Femur (tissue), 1 donor: ENCODE data around the gene ZPR1.
"Not testable (repeated sequence)": the region's sequence is repeated elsewhere in the genome, so short reads cannot be mapped to it uniquely, and the experiment has no call there.

Source experiments
- DNase-seq: peaks from one replicate; pipeline ENCODE4 v3.0.0-alpha.2; 2017

The ZPR1 gene

DNA sequence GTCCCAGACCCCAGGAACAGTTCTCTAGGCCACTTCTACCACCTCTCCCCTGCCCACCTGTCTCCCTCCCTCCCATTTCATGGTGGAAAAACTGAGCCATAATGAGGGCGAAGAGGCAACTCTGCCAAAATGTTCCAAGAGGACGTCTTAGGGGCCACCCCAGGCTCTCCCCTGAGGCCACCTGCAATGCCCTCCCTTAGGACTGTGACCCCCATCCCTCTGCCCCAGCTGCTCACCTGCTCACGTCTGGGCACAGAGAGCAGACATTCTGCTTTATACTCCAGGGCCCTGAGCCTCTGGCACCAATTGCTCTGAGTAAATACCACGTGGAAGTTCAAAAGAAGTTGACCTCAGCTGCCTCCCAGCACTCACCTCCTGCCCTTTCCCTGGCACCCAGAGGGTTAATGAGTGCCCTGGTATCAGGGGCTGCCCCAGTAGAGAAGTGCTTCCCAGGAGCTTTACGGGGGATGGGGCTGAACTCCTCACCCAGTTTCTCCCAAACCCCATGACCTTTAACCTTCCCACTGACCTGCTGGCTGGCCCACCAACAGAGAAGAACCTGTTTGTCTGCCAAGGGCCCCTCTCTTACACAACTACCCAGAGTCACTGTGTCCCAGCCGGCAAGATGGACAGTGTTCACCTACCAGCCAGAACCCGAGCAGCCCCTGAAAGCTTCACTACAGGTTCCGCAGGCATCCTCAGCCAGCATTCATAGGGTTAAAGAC, 4.5 kb upstream of the ZPR1 start:
- no peak for DNase-seq

DNA sequence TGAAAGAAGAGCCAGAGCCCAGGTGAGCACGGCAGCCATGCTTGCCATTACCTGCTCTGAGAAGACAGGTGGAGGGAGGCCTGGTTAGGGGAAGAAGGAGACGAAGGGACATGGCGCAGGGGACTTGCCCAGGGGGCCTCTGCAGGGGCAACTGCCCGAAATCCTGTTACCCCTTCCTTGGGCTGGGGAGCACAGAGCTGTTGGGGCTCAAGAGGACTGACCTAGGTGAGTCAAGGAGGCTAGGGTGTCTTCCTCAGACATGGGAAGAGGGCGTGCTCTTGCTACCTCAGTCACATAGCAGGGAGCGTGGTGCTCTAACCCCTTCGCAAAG, 4.0 kb upstream of the ZPR1 start, which contains the start of gene APOA5:
TSS of gene APOA5 (minus strand) at position 67 of the 331 bp plus-strand sequence. CDS start at position 48, 19 bp downstream.
- no peak for DNase-seq

DNA sequence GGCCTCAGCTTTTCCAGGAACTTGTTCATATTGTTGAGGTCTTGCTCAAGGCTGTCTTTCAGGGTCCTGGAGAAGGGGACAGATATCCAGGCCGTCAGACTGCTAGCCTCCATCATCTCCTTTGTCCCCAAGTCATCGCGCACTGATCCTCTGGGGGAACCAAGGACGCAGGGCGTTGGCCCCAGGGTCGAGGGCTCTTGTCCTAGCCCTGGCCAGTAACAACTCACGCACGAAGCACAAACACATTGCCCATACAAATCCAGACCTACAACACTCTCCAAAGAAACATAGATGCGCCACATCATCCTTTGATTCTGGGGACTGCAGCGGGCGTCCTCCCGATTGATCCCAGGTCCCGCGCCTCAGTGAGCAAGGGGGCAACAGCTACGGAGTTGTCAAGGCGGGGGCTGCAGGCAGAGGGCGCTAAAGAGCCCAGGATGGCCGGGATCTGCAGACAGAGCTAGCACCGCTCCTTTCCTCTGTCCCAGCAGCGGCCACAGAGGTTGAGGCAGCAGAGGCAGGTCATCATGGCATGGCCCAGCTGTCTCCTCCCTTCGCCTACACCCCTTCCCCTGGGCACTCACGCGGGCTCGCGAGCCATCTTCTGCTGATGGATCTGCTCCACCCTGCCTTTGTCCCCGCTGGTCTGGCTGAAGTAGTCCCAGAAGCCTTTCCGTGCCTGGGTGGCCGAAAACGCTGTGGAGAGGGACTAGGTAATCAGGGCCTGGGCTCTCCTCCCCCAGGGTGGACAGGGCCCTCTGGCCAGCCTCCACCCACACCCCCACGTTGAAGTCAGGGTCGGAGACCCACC, 3.4 kb upstream of the ZPR1 start:
- peak; percentile 84 for DNase-seq

DNA sequence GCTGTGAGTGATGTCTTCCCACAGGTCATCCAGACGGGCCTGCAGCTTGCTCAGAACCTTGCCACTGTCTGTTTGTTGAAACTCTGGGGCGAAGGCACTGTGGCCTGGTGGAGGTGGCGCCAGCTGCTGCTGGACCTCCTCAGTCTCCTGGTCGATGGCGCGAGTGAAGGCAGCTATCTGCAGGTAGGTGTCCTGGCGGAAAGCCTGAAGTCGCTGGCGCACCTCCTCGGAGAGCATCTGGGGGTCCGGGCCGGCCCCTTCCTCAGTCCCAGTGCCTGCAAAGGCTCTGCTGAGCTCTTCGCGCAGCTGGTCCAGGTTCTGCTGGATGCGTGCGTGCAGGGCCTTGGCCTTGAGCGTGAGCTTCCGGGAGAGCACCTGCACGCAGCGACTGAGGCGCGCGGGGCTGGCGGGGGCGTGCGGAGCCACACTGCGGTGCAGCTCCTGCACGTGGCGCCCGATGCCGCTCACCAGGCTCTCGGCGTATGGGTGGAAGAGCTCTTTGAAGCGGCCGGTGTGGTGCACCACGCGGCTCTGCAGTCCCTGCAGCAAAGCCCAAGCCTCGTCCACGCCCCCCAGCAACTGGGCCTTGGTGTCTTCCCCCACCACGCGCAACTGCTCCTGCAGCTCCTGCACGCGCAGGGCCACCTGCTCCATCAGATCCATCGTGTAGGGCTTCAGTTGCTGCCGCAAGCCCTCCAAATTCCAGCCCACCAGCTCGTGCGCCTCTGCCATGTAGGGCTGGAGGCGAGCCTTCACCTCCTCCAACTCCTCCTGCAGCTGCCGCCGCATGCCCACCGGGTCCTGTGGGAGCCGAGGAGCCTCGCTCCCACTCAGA, 2.6 kb upstream of the ZPR1 start:
- DNase-seq = no peak

DNA sequence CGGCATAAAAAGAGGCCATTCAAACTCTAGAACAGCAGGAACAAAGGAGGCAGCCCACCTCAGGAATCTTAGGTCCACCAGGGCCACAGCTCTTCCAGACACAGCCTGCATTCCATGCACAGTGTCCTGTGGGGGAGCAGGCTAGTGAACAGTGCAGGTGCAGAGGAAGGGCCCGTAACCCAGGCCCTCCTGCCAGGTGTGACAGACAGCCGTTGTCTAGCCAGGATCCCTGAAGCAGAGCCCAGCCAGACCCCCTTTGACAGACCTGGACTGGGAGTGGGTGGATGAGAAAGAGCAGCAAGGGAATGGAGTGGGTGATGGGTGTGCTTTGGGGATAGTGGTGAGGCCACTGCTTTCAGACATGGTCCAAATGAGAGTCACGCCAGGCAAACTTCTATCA, 1.2 kb upstream of the ZPR1 start:
- DNase-seq = no peak

DNA sequence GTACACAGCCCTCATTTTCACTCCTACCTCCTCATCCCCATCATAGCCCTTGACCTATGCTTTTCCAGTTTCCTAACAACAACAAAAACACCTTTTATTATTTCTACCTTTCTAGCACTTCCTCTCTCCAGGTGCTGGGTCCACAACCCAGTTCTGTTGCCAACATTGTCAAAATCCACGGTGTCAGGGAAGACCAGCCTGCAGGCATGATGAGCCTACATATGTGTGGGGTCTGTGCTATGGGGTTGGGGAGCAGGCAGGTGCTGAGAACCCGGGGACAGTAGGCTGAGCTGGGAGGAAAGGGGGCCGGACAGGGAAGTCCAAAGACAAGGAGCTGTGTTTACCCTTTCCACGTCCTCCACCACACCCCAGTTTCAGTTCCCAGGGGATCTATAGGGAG, 711 bp upstream of the ZPR1 start:
- no peak for DNase-seq

DNA sequence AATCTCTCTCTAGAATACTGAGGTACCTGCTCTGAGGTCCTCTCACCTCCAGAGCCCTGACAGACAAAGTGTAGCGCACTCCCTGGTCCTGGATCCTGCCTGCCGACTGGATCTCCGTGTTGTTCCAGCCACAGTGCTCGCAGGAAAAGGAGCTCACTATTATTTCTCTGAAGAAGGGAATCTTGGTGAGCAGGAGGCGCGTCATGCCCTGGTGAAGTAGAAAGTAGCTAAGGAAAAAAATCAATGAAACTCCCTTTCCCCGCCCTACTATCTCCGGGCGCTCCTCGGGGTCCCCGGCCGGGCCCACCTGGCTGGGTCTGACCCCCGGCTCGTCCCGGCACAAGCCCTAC, 412 bp downstream of the ZPR1 start:
- DNase-seq = no peak

DNA sequence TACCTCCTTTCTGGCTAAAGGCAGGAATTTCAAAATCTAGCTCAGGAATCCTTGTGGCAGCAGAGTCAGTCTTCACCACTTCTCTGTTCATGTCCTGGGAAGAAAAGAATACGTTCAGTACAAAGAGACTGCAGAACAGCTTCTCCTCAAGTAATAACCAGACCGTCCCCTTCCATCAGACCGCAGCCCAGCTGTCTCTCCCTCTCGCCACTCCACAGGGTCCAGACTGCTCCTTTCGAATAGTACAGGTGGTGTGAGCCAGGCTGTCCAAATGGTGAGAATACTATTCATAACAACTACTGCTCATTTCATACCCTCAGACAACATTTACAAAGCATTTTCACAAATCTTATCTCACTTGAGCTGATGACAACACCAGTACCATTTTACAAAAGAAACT, 857 bp downstream of the ZPR1 start:
- DNase-seq = no peak

DNA sequence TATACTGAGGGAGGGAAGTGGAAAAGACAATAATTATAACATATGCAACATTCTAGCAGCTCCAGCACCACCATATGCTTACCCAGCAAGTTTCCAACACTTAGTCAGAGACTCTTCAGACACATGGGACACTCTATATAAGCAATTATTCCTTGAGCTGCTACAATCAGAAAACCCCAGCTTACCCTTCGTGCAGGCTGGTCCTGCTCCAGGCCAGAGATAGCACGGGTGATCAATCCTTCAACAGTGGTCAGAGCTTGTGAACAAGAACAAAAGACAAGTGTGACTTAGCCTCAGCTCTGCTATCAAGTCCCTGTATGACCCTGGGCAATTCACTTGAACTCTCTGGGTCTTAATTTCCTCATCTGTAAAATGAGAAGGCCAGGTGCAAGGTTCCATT, 1.5 kb downstream of the ZPR1 start:
- no peak for DNase-seq

DNA sequence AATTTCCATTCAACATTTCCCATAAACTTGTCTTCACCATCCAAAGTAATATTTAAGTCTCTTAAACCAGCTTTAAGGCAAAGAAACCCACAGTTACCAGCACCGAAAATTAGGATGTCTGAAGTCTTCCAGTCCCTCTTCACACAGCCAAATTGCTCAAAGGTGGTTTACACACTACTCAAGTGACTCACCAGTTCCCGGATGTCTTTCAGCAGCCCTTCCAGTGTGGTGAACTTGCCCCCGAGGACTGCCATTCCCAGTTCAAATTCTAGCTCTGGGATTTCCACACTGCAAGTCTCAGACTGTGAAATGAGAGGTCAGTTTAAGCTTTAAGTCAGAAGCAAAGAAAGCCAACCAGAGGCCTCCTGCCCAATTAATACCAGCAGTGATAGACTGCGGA, 5.1 kb downstream of the ZPR1 start:
- no peak for DNase-seq

DNA sequence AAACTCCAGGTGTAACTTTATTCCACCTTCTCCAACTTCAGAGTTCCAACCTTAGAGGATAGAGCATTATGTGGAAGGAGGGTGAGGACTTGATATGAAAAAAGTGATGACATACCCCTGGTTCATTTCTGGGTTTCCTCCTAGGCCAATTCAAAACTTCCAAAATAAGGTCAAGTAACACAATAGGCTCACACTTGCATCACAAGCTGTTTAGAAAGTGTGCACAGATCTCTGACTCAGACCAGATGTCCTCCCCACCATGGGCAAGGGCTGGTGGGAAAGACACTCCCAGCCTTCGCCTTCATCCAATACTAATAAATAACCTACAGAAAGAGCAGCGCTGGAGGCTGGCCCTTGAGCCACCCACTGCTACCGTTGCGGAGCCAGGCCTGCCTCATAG, 9.3 kb downstream of the ZPR1 start:
- no peak for DNase-seq

DNA sequence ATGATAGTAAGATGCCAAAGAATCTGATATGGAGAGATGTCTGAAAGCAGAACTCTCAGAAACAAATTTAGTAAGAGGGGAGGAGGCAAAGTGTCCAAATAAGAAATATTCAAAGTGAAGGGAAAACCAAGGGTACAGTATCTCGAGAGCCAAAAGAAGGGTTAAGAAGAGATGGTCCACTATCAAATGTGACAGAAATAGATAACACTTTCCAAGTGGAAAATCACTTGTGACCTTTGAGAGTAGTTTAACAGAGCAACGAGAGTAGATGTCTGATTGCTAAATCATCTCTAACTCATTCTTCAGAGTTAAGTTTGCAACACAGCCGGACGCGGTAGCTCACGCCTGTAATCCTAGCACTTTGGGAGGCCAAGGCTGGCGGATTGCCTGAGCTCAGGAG, 10.8 kb downstream of the ZPR1 start:
- no peak for DNase-seq

DNA sequence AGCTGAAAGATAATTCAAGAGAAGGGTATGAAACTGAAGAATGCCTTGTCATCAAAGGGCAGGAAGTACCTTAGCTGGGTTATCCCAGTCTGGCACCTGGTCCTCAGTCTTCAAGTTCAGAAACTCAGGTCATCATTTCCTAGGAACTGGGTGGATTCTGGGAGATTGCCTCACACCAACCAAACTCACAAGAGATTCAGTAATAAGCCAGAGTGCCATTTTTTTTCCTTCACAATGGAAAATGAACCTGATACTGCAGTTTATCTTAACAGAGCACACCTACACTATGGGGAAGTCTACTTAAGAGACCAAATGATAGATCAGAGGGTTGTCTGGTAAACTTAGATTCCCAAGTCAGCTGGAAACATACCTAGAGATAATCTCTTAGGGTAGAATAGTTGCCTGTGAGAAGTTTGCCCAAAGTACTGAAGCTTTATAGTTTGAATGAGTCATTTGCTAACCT, 11.3 kb downstream of the ZPR1 start:
- no peak for DNase-seq

DNA sequence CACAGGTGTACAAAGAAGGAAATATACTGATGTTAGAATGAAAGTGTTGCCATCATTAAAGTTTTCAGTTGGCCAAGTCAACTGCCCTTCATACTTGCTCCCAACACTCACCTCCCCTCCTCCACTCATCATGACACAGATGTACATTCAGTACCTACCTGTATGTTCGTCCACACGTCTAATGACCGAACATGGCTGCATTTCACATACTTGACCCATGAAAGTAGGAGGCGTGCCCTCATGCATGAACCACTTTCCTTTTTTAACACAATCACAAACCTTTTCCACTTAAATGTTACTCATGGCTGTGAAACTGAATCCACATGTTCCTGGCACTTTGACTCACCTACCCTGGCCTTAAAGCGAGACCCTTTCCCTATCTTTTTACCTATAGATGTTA, 11.8 kb downstream of the ZPR1 start:
- DNase-seq = no peak

DNA sequence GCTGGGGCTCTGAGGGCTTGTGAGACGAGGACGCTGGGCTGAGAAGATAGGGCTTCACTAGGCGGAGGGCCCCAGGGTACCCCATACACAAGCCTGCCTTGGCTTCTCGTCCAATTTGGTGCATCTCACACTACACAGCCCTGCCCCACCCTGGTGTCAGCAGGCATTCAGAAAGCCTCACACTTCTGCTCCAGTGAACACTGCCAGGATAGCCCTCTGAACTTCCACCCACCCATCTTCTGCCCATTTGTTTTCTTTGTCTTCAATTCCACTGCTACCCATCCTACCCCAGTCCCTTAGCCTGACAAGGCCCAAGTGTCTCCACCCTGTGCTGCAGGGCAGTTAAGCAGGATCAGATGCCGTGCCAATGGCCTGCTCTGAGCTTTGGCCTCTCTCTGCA, 13.2 kb downstream of the ZPR1 start:
- no peak for DNase-seq

DNA sequence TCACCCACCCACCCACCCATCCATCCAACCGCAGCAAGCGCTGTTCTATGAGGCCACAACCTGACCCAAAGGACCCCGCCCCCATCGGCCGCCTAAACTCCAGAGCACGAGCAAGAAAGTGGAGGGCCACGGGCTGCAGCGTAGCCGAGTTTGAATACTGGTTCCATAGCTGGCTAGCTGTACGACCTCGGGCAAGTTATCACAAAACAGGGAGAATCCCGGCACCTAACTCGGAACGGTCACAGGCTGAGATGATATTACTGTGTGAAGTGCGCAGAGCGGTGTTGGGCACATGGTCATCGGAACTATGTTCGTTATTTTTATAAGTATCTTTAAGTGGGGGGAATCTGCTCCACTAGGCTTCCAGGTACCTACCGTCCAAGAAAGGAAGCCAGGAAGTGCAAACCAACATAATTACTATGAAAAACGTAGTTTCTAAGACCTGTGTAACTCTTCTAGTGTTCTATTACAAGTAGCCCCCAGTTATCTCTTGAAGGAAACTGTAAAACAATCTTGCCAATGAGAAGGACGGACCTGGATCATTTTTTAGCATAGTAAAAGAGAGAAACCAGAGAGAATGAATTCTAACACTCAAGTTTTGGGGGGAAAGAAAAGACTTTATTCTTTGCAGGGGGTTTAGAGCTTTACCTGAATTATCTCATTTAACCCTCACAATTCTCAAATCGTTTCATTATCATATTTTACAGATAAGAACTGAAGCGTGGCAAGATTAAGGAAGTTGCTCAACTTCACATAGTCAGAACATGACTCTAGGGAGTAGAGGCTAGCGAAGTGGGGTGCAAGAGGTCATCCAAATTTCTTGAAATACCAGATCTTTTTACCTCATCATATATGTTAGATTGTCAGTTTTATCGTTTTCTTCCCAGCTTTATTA, 14.4 kb downstream of the ZPR1 start:
- DNase-seq = no peak

DNA sequence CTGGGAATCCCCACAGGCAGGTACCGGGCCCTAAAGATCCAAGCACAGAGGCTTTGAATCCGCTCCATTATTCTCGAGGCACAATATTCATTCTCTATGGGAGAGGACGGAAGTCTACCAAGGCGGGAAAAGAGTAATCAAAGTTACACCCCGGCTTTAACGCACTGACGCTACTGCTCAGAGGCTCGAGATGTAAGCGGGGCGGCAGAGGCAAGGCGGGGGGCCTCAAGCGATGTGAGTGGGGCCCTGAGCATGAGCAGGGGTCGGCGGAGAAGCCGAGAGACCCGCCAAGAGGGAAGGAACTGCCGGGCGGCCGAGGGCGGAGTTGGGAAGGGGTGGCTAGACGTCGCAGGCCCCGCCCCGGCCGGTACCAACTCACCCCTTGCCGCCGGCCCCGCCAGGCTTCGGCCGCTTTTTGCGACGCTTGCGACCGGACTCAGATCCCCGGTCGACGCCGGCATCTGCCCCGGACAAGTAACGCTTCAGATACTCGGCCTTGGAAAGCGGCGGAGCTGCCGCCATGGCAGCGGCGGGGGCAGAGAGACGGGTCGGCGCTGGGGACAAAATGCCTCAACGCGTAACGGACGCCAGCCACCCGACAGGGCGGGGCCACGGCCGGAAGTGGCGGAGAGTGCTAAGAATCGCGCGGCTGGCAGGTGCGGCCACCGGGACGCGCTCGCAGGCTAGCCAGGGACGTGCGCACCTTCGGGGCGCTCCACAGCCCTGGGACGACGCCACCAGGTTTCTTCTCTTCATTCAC, 15.2 kb downstream of the ZPR1 start, which contains the start of gene BUD13:
TSS of gene BUD13 (minus strand) at position 545 of the 760 bp plus-strand sequence. CDS start at position 522, 23 bp downstream.
- peak; percentile 93 for DNase-seq

DNA sequence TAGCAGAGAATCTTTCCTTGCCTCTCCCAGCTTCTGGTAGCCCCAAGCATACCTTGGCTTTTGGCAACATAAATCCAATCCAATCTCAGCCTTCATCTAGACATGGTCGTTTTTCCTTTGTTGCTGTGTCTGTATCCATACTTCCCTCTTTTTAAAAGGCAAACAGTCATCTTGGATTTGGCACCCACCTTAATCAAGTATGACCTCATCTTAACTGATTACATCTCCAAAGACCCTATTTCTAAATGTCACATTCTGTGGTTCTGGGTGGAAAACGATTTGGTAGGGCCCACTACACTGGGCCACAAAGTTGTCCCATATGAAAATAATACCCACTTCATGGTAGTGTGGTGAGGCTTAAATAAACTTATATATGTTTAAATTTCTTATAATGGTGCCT, 15.9 kb downstream of the ZPR1 start:
- DNase-seq = no peak

DNA sequence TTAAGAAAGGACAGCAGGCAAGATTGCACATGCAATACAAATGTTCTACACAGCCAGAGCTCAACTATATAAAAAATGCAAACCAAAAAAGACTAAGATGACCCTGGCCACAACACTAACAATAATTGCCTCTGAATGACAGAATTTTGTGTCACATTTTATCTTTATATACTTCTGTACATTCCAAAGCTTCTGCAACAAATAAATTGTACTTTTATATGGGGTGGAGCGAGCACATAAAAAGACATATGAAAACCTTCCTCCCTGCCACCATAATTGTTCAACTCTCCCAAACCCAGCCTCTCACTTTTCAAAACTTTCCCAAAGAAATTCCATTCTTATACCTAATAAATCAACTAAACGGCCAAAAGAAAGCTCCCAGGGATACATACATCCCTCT, 25.7 kb downstream of the ZPR1 start:
- no peak for DNase-seq

DNA sequence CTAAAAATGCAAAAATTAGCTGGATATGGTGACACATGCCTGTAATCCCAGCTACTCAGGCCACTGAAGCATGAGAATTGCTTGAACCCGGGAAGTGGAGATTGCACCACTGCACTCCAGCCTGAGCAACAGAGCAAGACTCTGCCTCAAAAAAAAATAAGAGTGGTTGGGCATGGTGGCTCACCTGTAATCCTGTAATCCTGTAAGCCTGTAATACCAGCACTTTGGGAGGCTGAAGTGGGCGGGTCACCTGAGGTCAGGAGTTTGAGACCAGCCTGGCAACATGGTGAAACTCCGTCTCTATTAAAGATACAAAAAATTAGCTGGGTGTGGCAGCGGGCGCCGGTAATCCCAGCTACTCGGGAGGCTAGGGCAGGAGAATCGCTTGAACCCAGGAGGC, 31.8 kb downstream of the ZPR1 start:
- DNase-seq = not testable (repeated sequence)

DNA sequence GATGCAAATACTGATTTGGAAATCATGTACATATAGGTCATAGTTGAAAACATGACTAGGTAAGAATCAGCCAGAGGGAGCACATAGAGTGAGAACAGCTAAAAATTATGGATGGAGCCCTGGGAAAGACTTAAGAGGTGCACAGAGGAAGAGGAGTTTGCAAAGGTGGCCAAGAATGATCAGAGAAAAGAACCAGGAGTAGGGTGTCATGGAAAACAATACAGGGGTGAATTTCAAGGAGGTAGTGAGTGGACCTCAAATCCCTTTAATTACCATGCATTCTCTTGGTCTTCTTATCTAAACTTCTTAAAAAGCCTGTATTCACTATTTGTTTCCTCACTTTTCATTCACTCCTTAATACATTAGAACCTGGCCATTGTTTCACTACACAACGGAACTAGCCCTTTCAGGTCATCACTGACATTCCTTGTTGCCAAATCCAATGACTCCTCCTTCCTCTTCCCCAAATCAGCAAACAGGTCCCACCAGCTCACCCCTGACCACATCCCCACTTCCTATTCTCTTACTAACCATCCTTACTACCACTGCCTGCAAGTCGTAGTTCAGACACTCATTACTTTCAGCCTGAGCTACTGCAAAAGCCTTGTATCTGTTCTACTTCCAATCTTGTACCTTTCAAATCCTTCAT, 37.6 kb downstream of the ZPR1 start:
- DNase-seq = no peak
